Fibroblast of upper back skin (primary cell): ENCODE data around the gene TNNT2.

Experiments used
- DNase-seq: peaks from one replicate; pipeline ENCODE4 v3.0.0-alpha.2; 2013

TNNT2 gene

GRCh38 chr1:201377611-201378092, at the start of gene TNNT2:
TNNT2 (minus strand) TSS chr1:201377680; CDS start chr1:201373254, 4,426 bp downstream.
- no peak for DNase-seq

GRCh38 chr1:201426479-201427310, 49.2 kb upstream of the TNNT2 start:
- DNase-seq, result peak; percentile 11

DNA sequence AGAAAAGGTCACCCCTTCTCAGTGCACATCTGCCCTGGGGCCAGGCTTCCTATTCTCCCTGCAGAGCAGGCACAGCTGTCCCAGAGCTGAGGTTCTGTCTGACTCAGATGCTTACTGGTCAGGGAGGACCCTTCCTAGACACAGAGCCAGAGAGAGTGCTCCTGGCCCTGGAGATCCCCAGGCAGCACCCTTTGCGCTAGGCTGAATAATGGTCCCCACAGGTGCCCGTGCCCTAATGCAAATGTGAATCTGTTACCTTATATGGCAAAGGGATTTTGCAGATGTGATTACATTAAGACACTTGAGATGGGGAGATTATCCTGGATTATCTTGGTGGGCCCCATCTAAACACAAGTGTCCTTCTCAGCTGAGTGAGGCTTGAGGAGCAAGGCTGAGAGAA, 46.7 kb upstream of the TNNT2 start:
- no peak for DNase-seq

DNA sequence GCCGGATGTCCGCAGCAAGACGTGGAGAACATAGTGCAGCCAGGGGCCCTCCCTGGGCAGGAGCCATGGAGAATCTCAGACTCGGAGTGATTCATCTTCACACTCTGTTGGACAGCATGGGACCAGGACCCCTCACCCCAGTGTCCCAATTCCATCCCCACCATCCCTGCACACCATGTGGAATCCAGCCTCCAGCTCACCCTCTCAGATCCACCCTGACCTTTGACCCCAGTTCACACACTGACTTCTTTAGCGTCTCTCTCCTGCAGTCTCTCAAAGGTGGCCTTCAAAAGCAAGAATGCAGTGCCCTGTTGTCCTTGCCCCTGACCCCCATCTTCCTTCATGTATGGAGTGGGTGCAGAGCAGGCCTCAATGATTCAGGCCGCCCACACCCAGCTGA, 46.2 kb upstream of the TNNT2 start:
- DNase-seq, result no peak

GRCh38 chr1:201422436-201423030, 45.1 kb upstream of the TNNT2 start:
- no peak for DNase-seq

DNA sequence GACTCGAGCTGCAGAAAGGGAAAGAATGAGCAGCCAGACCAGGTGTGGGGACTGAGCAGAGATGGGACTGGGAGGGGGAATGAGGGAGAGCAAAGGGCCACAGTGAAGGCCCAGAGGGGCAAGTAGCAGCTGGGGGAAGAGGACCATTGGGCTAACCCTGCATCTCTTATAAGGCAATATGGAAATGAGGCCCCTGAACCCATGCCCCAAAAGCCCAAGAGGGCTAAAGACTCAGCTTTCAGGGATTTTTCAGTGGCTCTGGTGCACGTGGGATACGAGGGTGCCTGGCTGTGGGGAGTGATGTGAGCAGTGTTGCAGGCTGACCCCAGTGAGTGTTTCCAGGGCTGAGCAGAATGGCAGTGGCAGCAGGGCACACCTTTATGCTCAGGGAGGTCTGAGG, 44.5 kb upstream of the TNNT2 start:
- DNase-seq, result no peak

- DNase-seq, result no peak
Measured at GRCh38 chr1:201421041-201421440, 43.6 kb upstream of the TNNT2 start.

DNA sequence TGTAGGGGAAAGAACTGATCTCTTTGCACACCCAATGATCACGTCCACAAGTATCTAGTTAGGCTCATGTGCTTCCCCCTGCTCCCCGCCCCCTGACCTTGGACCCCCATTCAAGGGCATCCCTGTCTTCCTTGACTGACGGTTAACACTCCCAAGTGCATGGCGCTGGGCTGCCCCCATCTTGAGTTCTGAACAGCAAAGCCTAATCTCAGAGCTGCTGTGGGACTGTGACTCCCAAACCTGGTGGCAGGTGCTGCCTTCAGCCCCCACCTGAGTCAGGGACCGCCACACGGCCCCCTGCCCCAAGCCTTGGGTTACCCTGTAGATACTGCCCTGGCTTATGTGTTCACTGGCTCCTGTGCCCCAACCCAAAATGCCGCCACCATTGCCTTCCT, 43.1 kb upstream of the TNNT2 start:
- no peak for DNase-seq

- DNase-seq, result no peak
Measured at GRCh38 chr1:201419746-201420607, 42.5 kb upstream of the TNNT2 start.

GRCh38 chr1:201419256-201419655, 41.8 kb upstream of the TNNT2 start:
- no peak for DNase-seq

GRCh38 chr1:201418461-201418860, 41.0 kb upstream of the TNNT2 start:
- DNase-seq, result no peak

GRCh38 chr1:201414051-201414738, 36.7 kb upstream of the TNNT2 start:
- no peak for DNase-seq

DNA sequence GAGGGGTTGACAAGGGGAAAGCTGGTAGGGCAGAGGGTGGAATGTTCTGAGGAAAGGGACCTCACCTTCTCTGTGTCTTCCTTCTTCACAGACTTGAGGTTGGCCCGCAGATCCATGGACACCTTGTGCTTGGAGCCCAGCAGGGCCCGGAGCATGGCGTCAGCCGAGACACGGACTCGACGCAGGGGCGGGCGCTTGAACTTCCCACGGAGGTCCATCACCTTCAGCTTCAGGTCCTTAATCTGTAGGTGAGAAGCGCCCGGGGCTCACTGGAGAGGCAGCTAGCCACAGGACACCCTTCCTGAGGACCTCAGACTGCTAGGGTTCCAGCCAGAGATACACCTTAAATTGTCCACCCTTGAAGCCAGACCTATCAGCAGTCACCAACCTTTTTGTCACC, 33.8 kb upstream of the TNNT2 start:
- DNase-seq, result no peak

- DNase-seq, result no peak
Measured at GRCh38 chr1:201409440-201409839, 32.0 kb upstream of the TNNT2 start.

DNA sequence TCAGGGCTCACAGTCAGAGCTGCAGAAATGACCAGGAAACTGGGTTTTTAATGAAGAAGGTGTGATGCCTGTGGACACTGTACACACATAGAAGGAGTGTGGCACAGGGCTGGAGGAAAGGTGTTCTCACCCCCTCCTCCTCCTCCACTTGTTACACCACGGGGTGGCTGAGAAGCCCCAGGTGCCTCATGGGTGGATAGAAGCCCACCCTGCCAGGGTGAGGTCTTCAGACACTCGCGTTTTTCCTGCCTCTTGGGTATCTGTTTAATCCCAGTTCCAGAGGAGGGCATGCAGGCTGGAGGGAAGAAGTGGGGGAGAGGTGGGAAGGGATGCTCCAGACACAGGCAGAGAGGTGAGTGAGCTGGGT, 31.3 kb upstream of the TNNT2 start:
- no peak for DNase-seq

GRCh38 chr1:201408176-201408833, 30.8 kb upstream of the TNNT2 start:
- peak; percentile 73 for DNase-seq

DNA sequence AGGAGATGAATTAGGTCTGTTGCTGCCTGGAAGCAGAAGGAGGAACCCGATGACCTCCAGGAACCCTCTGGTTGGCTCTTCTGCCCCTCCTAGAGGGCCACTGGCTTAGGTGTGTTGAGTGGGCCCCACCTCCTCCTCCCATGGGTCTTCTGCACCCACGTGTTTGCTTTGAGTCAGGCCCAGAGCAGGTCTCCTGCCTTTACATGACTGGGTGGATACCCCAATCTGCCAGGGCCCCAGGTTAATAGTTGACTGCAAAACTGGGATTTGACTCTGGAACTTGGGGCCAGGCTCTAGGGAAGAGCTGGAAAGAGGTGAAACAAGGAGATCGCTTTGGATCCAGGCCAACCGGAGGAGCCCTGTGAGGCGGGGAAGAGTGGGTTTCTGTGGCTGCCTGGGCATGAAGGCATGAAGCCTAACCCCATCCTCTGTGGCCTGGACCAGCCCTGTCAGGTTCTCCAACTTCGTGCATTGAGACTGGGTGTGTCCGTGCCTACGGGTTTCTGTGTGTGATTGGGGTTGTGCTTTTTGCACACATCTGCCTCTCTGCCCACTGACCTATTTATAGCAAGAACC, 29.4 kb upstream of the TNNT2 start:
- no peak for DNase-seq

DNA sequence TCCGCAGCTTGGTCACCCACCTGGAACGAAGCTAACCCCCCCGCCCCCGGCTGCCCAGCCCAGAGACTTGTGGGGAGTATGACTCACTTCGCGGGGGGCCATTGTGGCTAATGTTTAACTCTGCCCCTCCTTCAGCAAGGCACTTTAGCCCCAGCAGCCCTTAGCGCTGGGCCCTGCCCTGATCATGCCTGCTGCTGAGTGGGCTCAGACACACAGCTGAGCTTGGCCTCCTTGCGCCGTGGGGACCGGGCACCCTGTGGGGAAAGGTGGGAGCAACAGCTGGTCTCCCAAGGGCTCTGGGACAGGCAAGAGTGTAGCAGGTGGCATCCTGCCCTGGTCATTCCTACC, 28.0 kb upstream of the TNNT2 start:
- no peak for DNase-seq

GRCh38 chr1:201404722-201405483, 27.4 kb upstream of the TNNT2 start:
- no peak for DNase-seq

DNA sequence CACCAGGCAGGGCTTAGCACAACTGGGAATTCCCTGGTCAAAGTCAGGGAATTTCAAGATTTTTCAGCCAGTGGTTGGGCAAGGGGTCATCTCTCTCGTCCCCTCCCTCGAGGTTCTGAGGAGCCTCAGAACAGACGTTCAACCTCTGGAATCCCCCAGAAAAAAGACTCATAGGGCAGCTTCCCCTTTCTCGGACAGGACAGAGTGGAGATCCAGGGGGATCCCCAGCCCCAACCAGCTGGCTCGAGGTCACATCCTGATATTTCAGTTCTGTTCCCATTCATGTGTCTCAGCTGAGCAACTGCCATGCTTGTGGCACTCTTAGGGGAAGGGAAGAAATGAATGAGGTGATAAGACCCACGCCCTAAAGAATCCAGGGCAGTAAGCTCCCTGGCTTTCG, 26.6 kb upstream of the TNNT2 start:
- no peak for DNase-seq

DNA sequence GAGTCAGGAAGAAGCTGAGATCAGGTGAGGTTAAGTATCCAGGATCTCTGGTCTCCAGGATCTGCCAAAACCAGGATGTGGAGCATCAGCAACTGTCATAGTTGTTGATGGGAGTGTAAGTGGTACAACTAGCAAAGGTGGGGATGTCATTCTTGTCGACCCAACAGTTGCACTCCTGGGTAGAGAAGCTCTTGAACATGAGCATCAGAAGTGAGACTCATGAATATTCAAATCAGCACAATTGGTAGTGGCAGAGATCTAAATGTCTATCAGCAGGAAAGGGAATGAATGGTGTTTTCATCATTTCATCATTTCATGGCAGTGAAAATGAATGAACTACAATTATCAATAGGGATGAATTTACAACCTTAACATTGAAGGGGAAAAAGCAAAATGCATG, 25.9 kb upstream of the TNNT2 start:
- no peak for DNase-seq
